WTC11 (cell line): ENCODE measurements around the gene ZSWIM6. TPM values are rescaled to one million over a fixed set of nuclear protein-coding genes. Genes with fewer than 3 reads are reported as not detected.

Experiments used
- ATAC-seq: fragments of 200-7000 bp; cut with Tn5 transposase; 2 replicates; pipeline ENCODE4 v1.10.0; 2021; ENCODE audit warnings: mild to moderate bottlenecking, moderate library complexity
- CTCF ChIA-PET: fragments of 300-600 bp; sonication (Branson Sonifier 250); formaldehyde crosslinking; loops from one replicate; lab custom pipeline; 2021; ENCODE audit warnings: antibody characterized with exemption; lab: Charles Lee
- POLR2A ChIA-PET: fragments of 350-600 bp; sonication (Branson Sonifier 250); formaldehyde crosslinking; loops from one replicate; lab custom pipeline; 2021; ENCODE audit warnings: antibody characterized with exemption; lab: Charles Lee
- DNase-seq: peaks from one replicate; pipeline ENCODE4 v3.0.0; 2021; ENCODE audit warnings: low spot score
- H3K27ac Mint-ChIP-seq: 2 replicates; pipeline ENCODE4 v1.8.0; 2021; ENCODE audit warnings: mixed read lengths
- H3K27me3 Mint-ChIP-seq: 2 replicates; pipeline ENCODE4 v1.8.0; 2021; ENCODE audit warnings: low read depth, mild to moderate bottlenecking, moderate library complexity, mixed read lengths
- H3K36me3 Mint-ChIP-seq: 2 replicates; pipeline ENCODE4 v1.8.0; 2021; ENCODE audit warnings: mixed read lengths
- H3K4me1 Mint-ChIP-seq: 2 replicates; pipeline ENCODE4 v1.8.0; 2022; ENCODE audit warnings: mixed read lengths
- H3K4me3 Mint-ChIP-seq: 2 replicates; pipeline ENCODE4 v1.8.0; 2021; ENCODE audit warnings: mild to moderate bottlenecking, moderate library complexity, mixed read lengths
- H3K9me3 Mint-ChIP-seq: 2 replicates; pipeline ENCODE4 v1.8.0; 2021; ENCODE audit warnings: mixed read lengths
- HMGA2 ChIP-seq: fragments of 250-450 bp; sonication (Bioruptor Pico); IDR thresholded peaks from 2 replicates; pipeline ENCODE4 v1.4.0; 2021; ENCODE audit warnings: mild to moderate bottlenecking, moderate library complexity
- NR3C1 ChIP-seq: sonication (generic); formaldehyde crosslinking; conservative IDR thresholded peaks from 2 replicates; pipeline ENCODE4 v1.8.1; 2023; ENCODE audit warnings: low read depth, mild to moderate bottlenecking, missing genetic modification reagents
- OVOL2 ChIP-seq: fragments of 250-450 bp; sonication (Bioruptor Pico); IDR thresholded peaks from 2 replicates; pipeline ENCODE4 v1.9.0; 2021; ENCODE audit warnings: mild to moderate bottlenecking, borderline replicate concordance
- PRRX2 ChIP-seq: fragments of 250-450 bp; sonication (Bioruptor Pico); IDR thresholded peaks from 2 replicates; pipeline ENCODE4 v1.8.0; 2021; ENCODE audit warnings: mild to moderate bottlenecking
- SMAD3 ChIP-seq: sonication (generic); formaldehyde crosslinking; IDR thresholded peaks from 2 replicates; pipeline ENCODE4 v1.8.0; 2022; ENCODE audit warnings: missing genetic modification reagents, mild to moderate bottlenecking, borderline replicate concordance
- SOX15 ChIP-seq: fragments of 250-450 bp; sonication (Bioruptor Pico); IDR thresholded peaks from 2 replicates; pipeline ENCODE4 v1.9.0; 2021; ENCODE audit warnings: mild to moderate bottlenecking
- ZNF317 ChIP-seq: sonication (generic); formaldehyde crosslinking; IDR thresholded peaks from 2 replicates; pipeline ENCODE4 v1.8.1; 2023; ENCODE audit warnings: low read depth, mild to moderate bottlenecking, moderate library complexity, missing genetic modification reagents, borderline replicate concordance
- ZNF423 ChIP-seq: fragments of 250-450 bp; sonication (Bioruptor Pico); IDR thresholded peaks from 2 replicates; pipeline ENCODE4 v2.1.2; 2022; ENCODE audit warnings: mild to moderate bottlenecking, moderate library complexity
- ZNF671 ChIP-seq: fragments of 250-450 bp; sonication (Bioruptor Pico); IDR thresholded peaks from 2 replicates; pipeline ENCODE4 v1.8.0; 2021; ENCODE audit warnings: mild to moderate bottlenecking
- total RNA-seq: library from RNA; stranded (reverse); gene quantifications from 3 replicates; pipeline ENCODE4 v1.2.3, GENCODE V29; 2021
- TF ChIP-seq, protein P1 (sequence below): sonication (generic); formaldehyde crosslinking; IDR thresholded peaks from 2 replicates; pipeline ENCODE4 v1.8.0; 2023; ENCODE audit warnings: mild to moderate bottlenecking, missing genetic modification reagents
- TF ChIP-seq, protein P2 (sequence below): sonication (generic); formaldehyde crosslinking; IDR thresholded peaks from 2 replicates; pipeline ENCODE4 v1.8.1; 2023; ENCODE audit warnings: mild to moderate bottlenecking, missing genetic modification reagents, moderate library complexity
- TF ChIP-seq, protein P3 (sequence below): fragments of 250-450 bp; sonication (Bioruptor Pico); IDR thresholded peaks from 2 replicates; pipeline ENCODE4 v1.9.0; 2021; ENCODE audit warnings: moderate library complexity, mild to moderate bottlenecking, inconsistent platforms, borderline replicate concordance
- TF ChIP-seq, protein P4 (sequence below): sonication (generic); formaldehyde crosslinking; conservative IDR thresholded peaks from 2 replicates; pipeline ENCODE4 v1.8.1; 2023; ENCODE audit warnings: mild to moderate bottlenecking, low read depth, missing genetic modification reagents, moderate library complexity
- TF ChIP-seq, protein P5 (sequence below): sonication (generic); formaldehyde crosslinking; IDR thresholded peaks from 2 replicates; pipeline ENCODE4 v1.8.0; 2022; ENCODE audit warnings: mild to moderate bottlenecking, missing genetic modification reagents
- TF ChIP-seq, protein P6 (sequence below): sonication (generic); formaldehyde crosslinking; IDR thresholded peaks from 2 replicates; pipeline ENCODE4 v1.8.0; 2022; ENCODE audit warnings: missing genetic modification reagents

The ZSWIM6 gene
- total RNA-seq, 1 experiment from 2014 or later: 12.5 TPM

DNA sequence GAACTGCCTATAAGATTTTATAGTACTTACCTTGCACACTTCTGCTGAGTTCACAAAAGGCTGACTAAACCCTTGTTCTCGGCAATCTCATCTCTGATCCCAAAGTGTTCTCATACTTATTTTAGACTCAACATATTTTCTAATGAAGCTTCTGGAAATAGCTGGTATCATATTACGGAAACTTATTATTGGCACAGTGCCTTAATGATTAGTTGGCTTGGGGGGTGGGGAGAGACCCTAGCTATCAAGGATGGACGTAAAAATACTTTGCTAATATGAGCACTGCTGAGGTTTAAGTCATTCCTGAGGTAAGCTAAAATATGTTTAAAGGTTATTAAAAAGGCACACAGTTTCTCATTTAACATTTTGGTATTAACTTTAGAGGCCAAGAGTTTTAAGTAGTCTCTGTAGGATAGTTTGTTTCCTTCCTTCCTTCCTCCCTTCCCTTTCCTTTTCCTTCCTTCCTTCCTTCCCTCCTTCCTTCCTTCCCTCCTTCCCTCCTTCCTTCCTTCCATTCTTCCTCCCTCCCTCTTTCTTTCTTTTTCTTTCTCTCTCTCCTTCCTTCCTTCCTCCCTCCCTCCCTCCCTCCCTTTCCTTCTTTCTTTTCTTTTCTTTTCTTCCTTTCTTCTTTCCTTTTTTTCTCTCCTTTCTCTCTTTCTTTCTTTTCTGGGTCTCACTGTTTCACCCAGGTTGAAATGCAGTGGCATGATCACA is 31.5 kb downstream of the ZSWIM6 start:
- DNase-seq (no peak), ATAC-seq (no peak)
- CTCF ChIA-PET: interaction anchor here (0.6 to 2.1 kb wide), 3 partner anchors 17 to 315 kb away, joined by 3 to 7 read pairs (median 3); no protein-coding TSS in a partner anchor
- H3K36me3 Mint-ChIP-seq: no peaks in the 10 kb centered on the region
- H3K9me3 Mint-ChIP-seq: no peaks in the 10 kb centered on the region
- no peak overlapping the region for H3K27ac Mint-ChIP-seq
- H3K27me3 Mint-ChIP-seq: no peaks in the 10 kb centered on the region
- H3K4me1 Mint-ChIP-seq: peaks cover 36% of the 10 kb centered on the region
- no peak overlapping the region for H3K4me3 Mint-ChIP-seq
- POLR2A ChIA-PET: no interaction called here
- TF ChIP-seq OVOL2: no peak
- TF ChIP-seq SOX15 (CRISPR knock-in tag): no peak
- no peak for TF ChIP-seq ZNF317 (CRISPR knock-in tag)

DNA sequence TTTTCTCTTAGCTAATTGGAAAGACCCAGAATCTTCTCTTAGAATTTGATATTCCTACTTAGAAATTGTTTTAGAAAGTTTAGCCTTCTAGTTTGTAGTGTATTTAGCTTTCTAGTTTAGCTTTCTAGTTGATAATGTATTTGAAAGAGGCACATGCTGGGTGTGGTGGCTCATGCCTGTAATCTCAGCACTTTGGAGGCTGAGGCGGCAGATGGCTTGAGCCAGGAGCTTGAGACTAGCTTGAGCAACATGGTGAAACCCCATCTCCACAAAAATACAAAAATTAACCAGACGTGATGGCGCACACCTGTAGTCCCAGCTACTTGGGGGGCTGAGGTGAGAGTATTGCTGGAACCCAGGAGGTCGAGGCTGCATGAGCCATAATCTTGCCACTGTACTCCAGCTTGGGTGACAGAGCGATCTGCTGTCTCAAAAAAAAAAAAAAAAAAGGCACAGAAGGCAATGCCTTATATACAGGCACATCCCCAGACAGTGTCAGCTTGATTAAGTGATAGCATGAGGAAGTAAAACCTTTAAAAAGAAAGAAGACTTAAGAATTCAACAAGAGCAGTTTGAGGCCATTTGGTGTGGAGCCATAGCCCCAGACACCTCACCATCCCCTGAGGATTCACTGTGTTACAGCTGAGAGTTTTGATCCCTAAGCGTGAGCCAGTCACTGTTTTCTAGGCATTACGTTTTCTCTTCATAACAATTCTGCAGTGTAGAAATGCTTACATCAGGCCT is 34.6 kb downstream of the ZSWIM6 start:
- H3K27ac Mint-ChIP-seq: no peak overlapping the region
- H3K4me1 Mint-ChIP-seq: peaks cover 22% of the 10 kb centered on the region
- no peaks in the 10 kb centered on the region for H3K36me3 Mint-ChIP-seq
- CTCF ChIA-PET: interaction anchor here (1.8 kb wide), 1 partner anchor 292 kb away, joined by 5 read pairs; no protein-coding TSS in a partner anchor
- TF ChIP-seq PRRX2 (CRISPR knock-in tag): no peak
- no peak for TF ChIP-seq SOX15 (CRISPR knock-in tag)
- TF ChIP-seq, protein P1, sequence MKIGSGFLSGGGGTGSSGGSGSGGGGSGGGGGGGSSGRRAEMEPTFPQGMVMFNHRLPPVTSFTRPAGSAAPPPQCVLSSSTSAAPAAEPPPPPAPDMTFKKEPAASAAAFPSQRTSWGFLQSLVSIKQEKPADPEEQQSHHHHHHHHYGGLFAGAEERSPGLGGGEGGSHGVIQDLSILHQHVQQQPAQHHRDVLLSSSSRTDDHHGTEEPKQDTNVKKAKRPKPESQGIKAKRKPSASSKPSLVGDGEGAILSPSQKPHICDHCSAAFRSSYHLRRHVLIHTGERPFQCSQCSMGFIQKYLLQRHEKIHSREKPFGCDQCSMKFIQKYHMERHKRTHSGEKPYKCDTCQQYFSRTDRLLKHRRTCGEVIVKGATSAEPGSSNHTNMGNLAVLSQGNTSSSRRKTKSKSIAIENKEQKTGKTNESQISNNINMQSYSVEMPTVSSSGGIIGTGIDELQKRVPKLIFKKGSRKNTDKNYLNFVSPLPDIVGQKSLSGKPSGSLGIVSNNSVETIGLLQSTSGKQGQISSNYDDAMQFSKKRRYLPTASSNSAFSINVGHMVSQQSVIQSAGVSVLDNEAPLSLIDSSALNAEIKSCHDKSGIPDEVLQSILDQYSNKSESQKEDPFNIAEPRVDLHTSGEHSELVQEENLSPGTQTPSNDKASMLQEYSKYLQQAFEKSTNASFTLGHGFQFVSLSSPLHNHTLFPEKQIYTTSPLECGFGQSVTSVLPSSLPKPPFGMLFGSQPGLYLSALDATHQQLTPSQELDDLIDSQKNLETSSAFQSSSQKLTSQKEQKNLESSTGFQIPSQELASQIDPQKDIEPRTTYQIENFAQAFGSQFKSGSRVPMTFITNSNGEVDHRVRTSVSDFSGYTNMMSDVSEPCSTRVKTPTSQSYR (CRISPR knock-in tag): no peak
- TF ChIP-seq, protein P2, sequence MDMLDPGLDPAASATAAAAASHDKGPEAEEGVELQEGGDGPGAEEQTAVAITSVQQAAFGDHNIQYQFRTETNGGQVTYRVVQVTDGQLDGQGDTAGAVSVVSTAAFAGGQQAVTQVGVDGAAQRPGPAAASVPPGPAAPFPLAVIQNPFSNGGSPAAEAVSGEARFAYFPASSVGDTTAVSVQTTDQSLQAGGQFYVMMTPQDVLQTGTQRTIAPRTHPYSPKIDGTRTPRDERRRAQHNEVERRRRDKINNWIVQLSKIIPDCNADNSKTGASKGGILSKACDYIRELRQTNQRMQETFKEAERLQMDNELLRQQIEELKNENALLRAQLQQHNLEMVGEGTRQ (CRISPR knock-in tag): no peak
- TF ChIP-seq NR3C1 (CRISPR knock-in tag): no peak
- TF ChIP-seq, protein P3, sequence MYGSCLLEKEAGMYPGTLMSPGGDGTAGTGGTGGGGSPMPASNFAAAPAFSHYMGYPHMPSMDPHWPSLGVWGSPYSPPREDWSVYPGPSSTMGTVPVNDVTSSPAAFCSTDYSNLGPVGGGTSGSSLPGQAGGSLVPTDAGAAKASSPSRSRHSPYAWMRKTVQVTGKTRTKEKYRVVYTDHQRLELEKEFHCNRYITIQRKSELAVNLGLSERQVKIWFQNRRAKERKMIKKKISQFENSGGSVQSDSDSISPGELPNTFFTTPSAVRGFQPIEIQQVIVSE (CRISPR knock-in tag): no peak
- TF ChIP-seq HMGA2: no peak
- TF ChIP-seq, protein P4, sequence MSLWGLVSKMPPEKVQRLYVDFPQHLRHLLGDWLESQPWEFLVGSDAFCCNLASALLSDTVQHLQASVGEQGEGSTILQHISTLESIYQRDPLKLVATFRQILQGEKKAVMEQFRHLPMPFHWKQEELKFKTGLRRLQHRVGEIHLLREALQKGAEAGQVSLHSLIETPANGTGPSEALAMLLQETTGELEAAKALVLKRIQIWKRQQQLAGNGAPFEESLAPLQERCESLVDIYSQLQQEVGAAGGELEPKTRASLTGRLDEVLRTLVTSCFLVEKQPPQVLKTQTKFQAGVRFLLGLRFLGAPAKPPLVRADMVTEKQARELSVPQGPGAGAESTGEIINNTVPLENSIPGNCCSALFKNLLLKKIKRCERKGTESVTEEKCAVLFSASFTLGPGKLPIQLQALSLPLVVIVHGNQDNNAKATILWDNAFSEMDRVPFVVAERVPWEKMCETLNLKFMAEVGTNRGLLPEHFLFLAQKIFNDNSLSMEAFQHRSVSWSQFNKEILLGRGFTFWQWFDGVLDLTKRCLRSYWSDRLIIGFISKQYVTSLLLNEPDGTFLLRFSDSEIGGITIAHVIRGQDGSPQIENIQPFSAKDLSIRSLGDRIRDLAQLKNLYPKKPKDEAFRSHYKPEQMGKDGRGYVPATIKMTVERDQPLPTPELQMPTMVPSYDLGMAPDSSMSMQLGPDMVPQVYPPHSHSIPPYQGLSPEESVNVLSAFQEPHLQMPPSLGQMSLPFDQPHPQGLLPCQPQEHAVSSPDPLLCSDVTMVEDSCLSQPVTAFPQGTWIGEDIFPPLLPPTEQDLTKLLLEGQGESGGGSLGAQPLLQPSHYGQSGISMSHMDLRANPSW (CRISPR knock-in tag): no peak
- TF ChIP-seq SMAD3 (CRISPR knock-in tag): no peak
- H3K9me3 Mint-ChIP-seq: no peaks in the 10 kb centered on the region
- POLR2A ChIA-PET: interaction anchor here (0.6 kb wide), 1 partner anchor 73 kb away, joined by 9 read pairs; no protein-coding TSS in a partner anchor
- H3K27me3 Mint-ChIP-seq: no peaks in the 10 kb centered on the region
- no peak overlapping the region for H3K4me3 Mint-ChIP-seq
- DNase-seq: no peak
- no peak for ATAC-seq

DNA sequence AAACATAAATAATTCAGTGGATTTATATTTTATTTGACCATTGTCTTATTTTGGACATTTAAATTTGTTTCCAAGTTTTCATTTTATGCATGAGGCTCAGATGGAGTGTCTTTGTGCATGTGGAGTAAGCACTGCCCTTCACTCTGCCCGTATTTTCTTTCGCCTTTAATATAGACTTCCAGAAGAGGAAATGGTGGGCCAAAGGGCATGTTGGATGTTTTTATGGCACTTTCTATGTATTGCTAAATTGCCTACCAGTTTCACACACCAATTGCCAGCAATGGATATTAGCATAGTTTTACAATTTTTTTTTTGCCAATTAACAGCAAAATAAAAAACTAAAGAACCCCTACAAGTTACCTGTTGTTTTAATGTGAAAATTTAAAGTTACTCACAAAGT is 38.4 kb downstream of the ZSWIM6 start:
- Mint-ChIP-seq H3K9me3 (peaks cover 7% of the 10 kb centered on the region; the same call in 1 of the 2 replicates), H3K4me3 (no peak overlapping the region), H3K4me1 (peaks cover 26% of the 10 kb centered on the region), H3K27ac (no peak overlapping the region), H3K27me3 (no peaks in the 10 kb centered on the region; the same call in 1 of the 2 replicates), H3K36me3 (peaks cover 6% of the 10 kb centered on the region; the same call in 1 of the 2 replicates)
- POLR2A ChIA-PET: no interaction called here
- CTCF ChIA-PET: no interaction called here
- ATAC-seq (no peak), DNase-seq (no peak)
- TF ChIP-seq, protein P5, sequence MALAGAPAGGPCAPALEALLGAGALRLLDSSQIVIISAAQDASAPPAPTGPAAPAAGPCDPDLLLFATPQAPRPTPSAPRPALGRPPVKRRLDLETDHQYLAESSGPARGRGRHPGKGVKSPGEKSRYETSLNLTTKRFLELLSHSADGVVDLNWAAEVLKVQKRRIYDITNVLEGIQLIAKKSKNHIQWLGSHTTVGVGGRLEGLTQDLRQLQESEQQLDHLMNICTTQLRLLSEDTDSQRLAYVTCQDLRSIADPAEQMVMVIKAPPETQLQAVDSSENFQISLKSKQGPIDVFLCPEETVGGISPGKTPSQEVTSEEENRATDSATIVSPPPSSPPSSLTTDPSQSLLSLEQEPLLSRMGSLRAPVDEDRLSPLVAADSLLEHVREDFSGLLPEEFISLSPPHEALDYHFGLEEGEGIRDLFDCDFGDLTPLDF (CRISPR knock-in tag): no peak
- TF ChIP-seq, protein P6, sequence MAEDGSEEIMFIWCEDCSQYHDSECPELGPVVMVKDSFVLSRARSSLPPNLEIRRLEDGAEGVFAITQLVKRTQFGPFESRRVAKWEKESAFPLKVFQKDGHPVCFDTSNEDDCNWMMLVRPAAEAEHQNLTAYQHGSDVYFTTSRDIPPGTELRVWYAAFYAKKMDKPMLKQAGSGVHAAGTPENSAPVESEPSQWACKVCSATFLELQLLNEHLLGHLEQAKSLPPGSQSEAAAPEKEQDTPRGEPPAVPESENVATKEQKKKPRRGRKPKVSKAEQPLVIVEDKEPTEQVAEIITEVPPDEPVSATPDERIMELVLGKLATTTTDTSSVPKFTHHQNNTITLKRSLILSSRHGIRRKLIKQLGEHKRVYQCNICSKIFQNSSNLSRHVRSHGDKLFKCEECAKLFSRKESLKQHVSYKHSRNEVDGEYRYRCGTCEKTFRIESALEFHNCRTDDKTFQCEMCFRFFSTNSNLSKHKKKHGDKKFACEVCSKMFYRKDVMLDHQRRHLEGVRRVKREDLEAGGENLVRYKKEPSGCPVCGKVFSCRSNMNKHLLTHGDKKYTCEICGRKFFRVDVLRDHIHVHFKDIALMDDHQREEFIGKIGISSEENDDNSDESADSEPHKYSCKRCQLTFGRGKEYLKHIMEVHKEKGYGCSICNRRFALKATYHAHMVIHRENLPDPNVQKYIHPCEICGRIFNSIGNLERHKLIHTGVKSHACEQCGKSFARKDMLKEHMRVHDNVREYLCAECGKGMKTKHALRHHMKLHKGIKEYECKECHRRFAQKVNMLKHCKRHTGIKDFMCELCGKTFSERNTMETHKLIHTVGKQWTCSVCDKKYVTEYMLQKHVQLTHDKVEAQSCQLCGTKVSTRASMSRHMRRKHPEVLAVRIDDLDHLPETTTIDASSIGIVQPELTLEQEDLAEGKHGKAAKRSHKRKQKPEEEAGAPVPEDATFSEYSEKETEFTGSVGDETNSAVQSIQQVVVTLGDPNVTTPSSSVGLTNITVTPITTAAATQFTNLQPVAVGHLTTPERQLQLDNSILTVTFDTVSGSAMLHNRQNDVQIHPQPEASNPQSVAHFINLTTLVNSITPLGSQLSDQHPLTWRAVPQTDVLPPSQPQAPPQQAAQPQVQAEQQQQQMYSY (CRISPR knock-in tag): no peak
- TF ChIP-seq ZNF671 (CRISPR knock-in tag) (no peak), ZNF423 (no peak)
